Stimulated activated CD8-positive, alpha-beta memory T cell treated with anti-CD3 and anti-CD28 coated beads, Interleukin-15, amount 100 ng/mL, for 1 hour (primary cell): ENCODE results near the gene COPS9.

ENCODE experiments used
- DNase-seq: peaks from one replicate; pipeline ENCODE4 v3.0.0-alpha.2; 2020; ENCODE audit warnings: low read depth

COPS9 gene

DNA sequence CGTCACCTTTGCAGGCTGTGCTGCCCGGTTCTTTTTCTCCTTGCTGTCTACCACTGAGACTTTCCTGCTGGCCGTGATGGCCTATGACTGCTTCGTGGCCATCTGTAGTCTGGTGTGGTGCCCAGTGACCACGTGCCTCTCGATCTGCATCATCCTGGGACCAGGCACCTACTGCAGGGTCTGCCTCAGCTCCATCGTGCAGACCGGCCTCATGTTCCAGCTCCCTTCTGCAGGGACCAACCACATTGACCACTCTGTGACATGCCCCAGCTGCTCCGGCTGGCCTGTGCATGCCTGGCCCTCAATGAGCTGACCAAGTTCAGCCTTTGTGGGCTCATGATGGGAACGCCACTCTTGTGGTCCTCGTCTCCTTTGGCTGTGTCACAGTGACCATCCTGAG, 26.7 kb downstream of the COPS9 start:
- DNase-seq, result no peak

DNA sequence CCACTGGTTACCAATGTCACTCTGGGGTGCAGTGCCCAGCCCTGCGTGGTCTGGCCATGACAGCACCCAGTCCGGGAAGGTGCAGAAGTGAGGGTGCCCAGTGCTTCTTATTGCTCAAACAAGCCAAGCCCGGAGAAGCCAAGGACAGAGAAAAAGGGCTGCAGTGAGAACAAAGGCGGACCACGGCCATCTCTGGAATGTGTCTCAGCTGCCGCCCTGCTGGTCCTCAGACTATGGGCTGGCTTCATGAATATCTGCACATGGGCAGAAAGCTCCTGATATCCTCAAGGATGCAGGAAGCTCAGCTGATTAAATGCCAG, 28.7 kb downstream of the COPS9 start:
- no peak for DNase-seq

GRCh38 chr2:240106765-240107476, 29.2 kb downstream of the COPS9 start:
- no peak for DNase-seq

- DNase-seq, result no peak
Measured at GRCh38 chr2:240105982-240106381, 30.1 kb downstream of the COPS9 start.

- DNase-seq, result no peak
Measured at GRCh38 chr2:240103136-240103535, 33.0 kb downstream of the COPS9 start.

- no peak for DNase-seq
Measured at GRCh38 chr2:240098349-240098748, 37.8 kb downstream of the COPS9 start.

DNA sequence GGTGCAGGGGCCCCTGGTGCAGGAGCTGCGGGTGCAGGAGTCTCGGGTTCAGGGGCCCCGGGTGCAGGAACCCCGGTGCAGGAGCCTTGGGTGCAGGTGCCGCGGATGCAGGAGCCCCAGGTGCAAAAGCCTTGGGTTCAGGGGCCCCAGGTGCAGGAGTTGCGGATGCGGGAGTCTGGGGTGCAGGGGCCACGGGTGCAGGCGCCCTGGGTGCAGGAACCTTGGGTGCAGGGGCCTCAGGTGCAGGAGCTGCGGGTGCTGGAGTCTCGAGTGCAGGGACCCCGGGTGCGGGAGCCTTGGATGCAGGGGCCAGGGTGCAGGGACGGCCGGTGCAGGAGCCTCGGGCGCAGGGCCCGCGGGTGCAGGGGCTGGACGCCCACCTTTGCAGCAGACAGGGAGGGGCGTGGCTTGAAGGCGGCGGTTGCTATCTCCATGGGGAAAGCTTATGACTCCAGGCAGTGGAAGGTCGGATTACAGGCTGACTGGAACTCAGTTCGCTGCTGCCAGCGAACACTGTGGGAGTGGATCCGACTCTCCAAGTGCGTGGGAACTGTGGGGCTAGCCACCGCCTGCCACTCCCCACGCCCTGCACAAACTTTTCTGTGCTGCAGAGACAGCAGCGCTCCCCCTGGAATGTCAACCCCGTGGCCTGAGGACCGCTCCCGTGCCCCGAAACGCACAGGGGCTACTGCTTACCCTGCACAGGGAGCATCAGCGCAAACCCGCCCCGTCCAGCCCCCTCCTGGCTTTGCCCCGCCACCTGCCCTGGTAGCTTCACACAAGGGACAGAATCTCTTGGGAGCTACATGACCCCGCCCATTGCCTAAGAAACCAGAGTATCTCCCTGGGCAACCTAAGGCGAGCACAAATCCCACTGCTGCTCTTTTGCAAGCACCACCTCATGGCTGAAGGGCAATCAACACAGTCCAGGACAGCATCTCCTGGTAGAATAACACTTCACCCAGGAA, 40.3 kb downstream of the COPS9 start:
- no peak for DNase-seq

- DNase-seq, result no peak
Measured at GRCh38 chr2:240089306-240089705, 46.8 kb downstream of the COPS9 start.

DNA sequence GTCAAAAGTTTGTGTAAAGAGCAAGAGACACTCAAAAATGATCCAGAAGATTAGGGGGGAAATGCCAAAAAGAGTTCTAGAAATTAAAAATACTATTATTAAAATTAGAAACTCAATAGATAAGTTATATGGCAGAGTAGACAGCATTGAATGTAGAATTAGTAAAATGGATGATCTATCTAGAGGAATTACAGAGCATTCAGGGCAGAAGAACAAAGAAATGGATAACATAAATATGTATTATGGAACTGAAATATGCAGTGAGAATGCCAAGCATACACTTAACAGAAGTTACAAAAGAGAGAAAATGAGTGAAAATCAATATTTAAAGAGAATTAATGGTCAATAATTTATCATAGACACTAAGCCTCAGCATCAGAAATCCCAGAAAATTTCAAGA, 49.5 kb downstream of the COPS9 start:
- DNase-seq, result no peak
